Progenitor cell of endocrine pancreas (in vitro differentiated cells): ENCODE results near the gene ACOT8. TPM values are rescaled to one million over a fixed set of nuclear protein-coding genes. Genes with fewer than 3 reads are reported as not detected.
"Not testable (repeated sequence)": the region's sequence is repeated elsewhere in the genome, so short reads cannot be mapped to it uniquely, and the experiment has no call there.

Experiments
- DNase-seq: peaks from one replicate; pipeline ENCODE4 v3.0.0; 2021; ENCODE audit warnings: low spot score; ENCODE audit not compliant: unreplicated experiment
- H3K27ac Mint-ChIP-seq: 2 replicates; pipeline ENCODE4 v1.8.0; 2021; ENCODE audit warnings: mild to moderate bottlenecking, moderate library complexity, mixed read lengths
- H3K27me3 Mint-ChIP-seq: 2 replicates; pipeline ENCODE4 v1.8.0; 2021; ENCODE audit warnings: mixed read lengths
- H3K36me3 Mint-ChIP-seq: 2 replicates; pipeline ENCODE4 v1.8.0; 2022; ENCODE audit warnings: mixed read lengths; ENCODE audit not compliant: insufficient read depth
- H3K4me1 Mint-ChIP-seq: 2 replicates; pipeline ENCODE4 v1.8.0; 2021; ENCODE audit warnings: low read depth, mixed read lengths
- H3K4me3 Mint-ChIP-seq: 2 replicates; pipeline ENCODE4 v1.8.0; 2021; ENCODE audit warnings: low read depth, mild to moderate bottlenecking, moderate library complexity, mixed read lengths
- H3K9me3 Mint-ChIP-seq: 2 replicates; pipeline ENCODE4 v1.8.0; 2021; ENCODE audit warnings: low read depth, mixed read lengths
- total RNA-seq: library from RNA; stranded (reverse); gene quantifications from 2 replicates; pipeline ENCODE4 v1.2.1, GENCODE V29; 2021
- TF ChIP-seq, protein P1 (sequence below): fragments of 200-600 bp; sonication (generic); IDR thresholded peaks from one replicate; pipeline ENCODE4 v1.5.0; 2021; ENCODE audit warnings: antibody characterized with exemption, mild to moderate bottlenecking; ENCODE audit not compliant: unreplicated experiment

Gene ACOT8
- total RNA-seq, 1 donor from 2014 or later, result 23.0 TPM

DNA sequence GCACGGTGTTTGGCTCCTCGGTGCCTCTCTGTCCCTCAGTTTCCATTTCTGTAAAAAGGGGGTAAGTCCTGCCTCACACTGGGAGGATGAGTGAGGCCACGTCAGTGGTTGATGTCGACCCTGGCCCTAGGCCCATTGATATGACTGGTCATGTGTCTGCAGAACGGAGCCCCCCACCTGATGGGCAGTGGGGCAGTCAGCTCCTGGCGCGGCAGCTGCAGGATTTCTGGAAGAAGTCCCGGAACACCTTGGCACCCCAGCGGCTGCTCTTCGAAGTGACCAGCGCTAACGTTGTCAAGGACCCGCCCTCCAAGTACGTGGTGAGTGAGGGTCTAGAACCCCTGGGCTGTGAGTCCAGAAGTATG, 22.4 kb downstream of the ACOT8 start:
- Mint-ChIP-seq H3K36me3 (peaks cover 3% of the 10 kb centered on the region), H3K27me3 (peaks cover 3% of the 10 kb centered on the region), H3K4me1 (peaks cover 4% of the 10 kb centered on the region), H3K9me3 (no peaks in the 10 kb centered on the region), H3K4me3 (peak overlapping the region; percentile 68), H3K27ac (no peak overlapping the region)
- TF ChIP-seq, protein P1, sequence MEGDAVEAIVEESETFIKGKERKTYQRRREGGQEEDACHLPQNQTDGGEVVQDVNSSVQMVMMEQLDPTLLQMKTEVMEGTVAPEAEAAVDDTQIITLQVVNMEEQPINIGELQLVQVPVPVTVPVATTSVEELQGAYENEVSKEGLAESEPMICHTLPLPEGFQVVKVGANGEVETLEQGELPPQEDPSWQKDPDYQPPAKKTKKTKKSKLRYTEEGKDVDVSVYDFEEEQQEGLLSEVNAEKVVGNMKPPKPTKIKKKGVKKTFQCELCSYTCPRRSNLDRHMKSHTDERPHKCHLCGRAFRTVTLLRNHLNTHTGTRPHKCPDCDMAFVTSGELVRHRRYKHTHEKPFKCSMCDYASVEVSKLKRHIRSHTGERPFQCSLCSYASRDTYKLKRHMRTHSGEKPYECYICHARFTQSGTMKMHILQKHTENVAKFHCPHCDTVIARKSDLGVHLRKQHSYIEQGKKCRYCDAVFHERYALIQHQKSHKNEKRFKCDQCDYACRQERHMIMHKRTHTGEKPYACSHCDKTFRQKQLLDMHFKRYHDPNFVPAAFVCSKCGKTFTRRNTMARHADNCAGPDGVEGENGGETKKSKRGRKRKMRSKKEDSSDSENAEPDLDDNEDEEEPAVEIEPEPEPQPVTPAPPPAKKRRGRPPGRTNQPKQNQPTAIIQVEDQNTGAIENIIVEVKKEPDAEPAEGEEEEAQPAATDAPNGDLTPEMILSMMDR, result no peak
- DNase-seq, result no peak

DNA sequence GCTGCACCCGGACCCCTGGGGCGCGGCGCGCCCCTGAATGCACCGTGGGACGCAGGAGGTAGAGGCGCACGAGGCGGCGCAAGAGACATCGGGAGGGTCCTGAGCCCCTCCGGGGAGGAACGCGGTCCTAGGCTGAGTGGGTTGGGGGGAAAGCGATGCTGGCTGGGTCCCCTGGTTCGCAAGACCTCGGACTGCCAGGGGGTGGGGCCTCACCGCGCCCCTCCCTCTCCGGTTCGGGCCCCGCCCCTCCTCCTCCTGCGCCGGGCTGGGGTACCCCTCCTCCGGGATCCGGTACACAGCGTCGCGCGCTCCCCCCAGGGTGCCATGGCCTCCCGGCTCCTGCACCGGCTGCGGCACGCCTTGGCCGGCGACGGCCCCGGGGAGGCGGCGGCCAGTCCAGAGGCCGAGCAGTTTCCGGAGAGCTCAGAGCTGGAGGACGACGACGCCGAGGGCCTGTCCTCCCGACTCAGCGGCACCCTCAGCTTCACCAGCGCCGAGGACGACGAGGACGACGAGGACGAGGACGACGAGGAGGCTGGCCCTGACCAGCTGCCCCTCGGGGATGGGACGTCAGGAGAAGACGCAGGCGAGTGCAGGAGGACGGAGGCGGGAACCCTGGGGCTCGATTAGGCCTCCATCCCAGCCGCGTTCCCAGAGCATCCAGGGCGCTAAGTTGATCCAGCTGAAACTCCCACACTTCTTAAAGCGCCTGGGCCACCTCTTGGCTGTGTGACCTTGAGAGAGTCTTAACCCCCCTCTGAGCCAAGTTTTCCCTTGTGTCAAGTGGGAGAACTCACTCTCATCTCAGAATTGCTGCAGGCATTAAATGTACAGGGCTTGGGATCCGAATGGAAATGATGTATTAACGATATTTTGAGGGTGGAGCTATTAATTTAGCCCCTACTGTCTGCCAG, 23.1 kb downstream of the ACOT8 start:
- H3K27ac Mint-ChIP-seq, result no peak overlapping the region
- H3K4me1 Mint-ChIP-seq, result peaks cover 4% of the 10 kb centered on the region
- peak; percentile 64 for DNase-seq
- TF ChIP-seq, protein P1, result no peak
- H3K4me3 Mint-ChIP-seq, result peak overlapping the region; percentile 68
- peaks cover 3% of the 10 kb centered on the region for H3K36me3 Mint-ChIP-seq
- peaks cover 3% of the 10 kb centered on the region for H3K27me3 Mint-ChIP-seq
- H3K9me3 Mint-ChIP-seq, result no peaks in the 10 kb centered on the region

DNA sequence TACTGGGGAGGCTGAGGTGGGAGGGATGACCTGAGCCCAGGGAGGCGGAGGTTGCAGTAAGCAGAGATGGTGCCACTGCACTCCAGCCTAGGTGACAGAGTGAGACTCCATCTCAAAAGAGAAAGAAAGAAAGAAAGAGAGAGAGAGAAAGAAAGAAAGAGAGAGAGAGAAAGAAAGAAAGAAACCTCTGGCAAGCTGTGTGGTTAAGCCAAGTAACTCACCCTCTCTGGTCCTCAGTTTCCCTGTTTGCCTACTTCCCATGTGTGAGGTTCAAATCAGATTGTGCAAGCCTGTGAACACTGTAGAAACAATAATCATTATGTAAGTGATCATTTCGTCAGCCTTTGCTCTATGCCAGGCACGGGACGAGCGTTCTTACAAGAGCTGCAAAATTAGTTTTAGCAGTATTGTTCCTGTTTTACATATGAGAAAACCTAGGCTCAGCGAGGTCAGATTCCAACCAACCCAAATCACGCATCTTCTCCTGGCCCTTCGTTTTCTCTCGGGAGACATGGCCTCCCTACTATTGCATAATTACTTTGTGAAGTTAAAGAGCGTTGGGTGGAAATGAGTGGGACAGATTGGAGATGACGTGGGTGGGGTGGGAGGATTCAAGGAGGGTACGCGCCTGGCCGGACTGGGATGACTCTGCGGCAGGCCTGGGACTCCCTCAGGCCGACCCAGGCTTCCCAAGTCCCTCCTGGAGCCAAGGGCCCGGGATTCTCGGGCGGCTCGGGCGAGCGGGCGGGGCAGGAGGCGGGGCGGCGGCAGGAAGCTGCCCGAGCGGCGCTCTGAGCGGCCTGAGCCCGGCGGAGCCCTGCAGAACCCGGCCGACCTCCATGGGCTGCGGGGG, 23.9 kb downstream of the ACOT8 start, which contains the start of gene SNX21:
Gene SNX21 (plus strand): TSS at position 770 of the 853 bp plus-strand sequence. CDS start 121 bp downstream, outside the sequence.
- H3K27ac Mint-ChIP-seq, result peak within 1 kb of the TSS; percentile 86
- H3K36me3 Mint-ChIP-seq, result peaks cover 2% of the 10 kb centered on the region
- peaks cover 4% of the 10 kb centered on the region for H3K4me1 Mint-ChIP-seq
- H3K27me3 Mint-ChIP-seq, result peaks cover 3% of the 10 kb centered on the region
- no peaks in the 10 kb centered on the region for H3K9me3 Mint-ChIP-seq
- peak within 1 kb of the TSS; percentile 68 for H3K4me3 Mint-ChIP-seq
- DNase-seq, result peak; percentile 59
- TF ChIP-seq, protein P1, result no peak

DNA sequence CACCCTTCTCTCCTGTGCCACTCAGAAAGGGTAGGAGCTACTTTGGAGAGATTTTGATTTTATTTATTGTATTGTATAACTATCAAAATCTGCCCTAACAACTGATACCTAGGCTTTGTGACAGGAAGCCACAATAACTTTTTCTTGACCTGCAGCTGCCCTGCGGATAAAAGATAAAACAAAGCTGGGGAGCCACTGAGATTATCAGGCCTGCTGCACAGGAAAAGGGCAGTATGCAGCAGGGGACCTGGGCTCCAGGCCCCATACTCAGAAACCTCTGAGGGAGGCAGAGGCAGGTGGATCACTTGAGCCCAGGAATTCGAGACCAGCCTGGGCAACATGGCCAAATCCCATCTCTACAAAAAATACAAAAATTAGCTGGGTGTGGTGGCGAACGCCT, 24.6 kb downstream of the ACOT8 start:
- Mint-ChIP-seq H3K36me3 (peaks cover 2% of the 10 kb centered on the region), H3K27me3 (peaks cover 3% of the 10 kb centered on the region), H3K4me1 (peaks cover 4% of the 10 kb centered on the region), H3K9me3 (no peaks in the 10 kb centered on the region), H3K27ac (peak overlapping the region; percentile 86), H3K4me3 (peak overlapping the region; percentile 68)
- no peak for DNase-seq
- TF ChIP-seq, protein P1, result no peak

DNA sequence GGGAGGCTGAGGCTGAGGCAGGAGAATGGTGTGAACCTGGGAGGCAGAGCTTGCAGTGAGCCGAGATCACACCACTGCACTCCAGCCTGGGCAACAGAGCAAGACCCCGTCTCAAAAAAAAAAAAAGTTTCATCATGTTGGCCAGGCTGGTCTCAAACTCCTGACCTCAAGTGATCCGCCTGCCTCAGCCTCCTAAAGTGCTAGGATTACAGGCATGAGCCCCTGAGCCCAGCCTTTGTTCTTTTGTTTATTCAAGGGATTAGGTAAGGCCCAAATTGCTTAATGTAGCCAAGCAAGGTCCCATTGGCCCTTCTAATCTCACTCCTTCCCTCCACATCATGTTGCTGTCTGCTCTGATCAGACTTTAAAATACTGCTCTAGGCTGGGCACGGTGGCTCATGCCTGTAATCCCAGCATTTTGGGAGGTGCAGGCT, 27.5 kb downstream of the ACOT8 start:
- not testable (repeated sequence) for H3K36me3 Mint-ChIP-seq, DNase-seq, H3K4me3 Mint-ChIP-seq, H3K9me3 Mint-ChIP-seq, H3K27ac Mint-ChIP-seq, H3K27me3 Mint-ChIP-seq, H3K4me1 Mint-ChIP-seq
